Neural cell (in vitro differentiated cells): ENCODE measurements around the gene TUBA4B. TPM values are rescaled to one million over a fixed set of nuclear protein-coding genes. Genes with fewer than 3 reads are reported as not detected.

Source experiments
- H2AFZ ChIP-seq: fragments of 200-600, 300-800 bp; sonication (generic), shearing (Covaris generic); 2 replicates; pipeline ENCODE4 v1.6.0; 2014; ENCODE audit warnings: low read depth, mild to moderate bottlenecking, antibody characterized with exemption, low read length, moderate library complexity
- H3F3A ChIP-seq: fragments of 200-600 bp; shearing (Covaris generic); 2 replicates; pipeline ENCODE4 v1.6.1; 2016; ENCODE audit warnings: mild to moderate bottlenecking, moderate library complexity, mixed read lengths, antibody characterized with exemption, low read length; ENCODE audit not compliant: insufficient read depth, poor library complexity, severe bottlenecking
- H3K27ac ChIP-seq: fragments of 200-600, 300-800 bp; sonication (generic), shearing (Covaris generic); 2 replicates; pipeline ENCODE4 v1.5.1; 2014; ENCODE audit warnings: mild to moderate bottlenecking, low read length, moderate library complexity
- H3K27me3 ChIP-seq: fragments of 300-800, 200-600 bp; sonication (generic), shearing (Covaris generic); 2 replicates; pipeline ENCODE4 v1.6.0; 2014; ENCODE audit warnings: mild to moderate bottlenecking, low read depth, low read length, moderate library complexity; ENCODE audit not compliant: insufficient read depth
- H3K36me3 ChIP-seq: fragments of 300-800, 200-600 bp; sonication (generic), shearing (Covaris generic); 2 replicates; pipeline ENCODE4 v1.5.1; 2014; ENCODE audit warnings: mild to moderate bottlenecking, antibody characterized with exemption, low read length, moderate library complexity; ENCODE audit not compliant: insufficient read depth
- H3K4me2 ChIP-seq: fragments of 300-800, 200-600 bp; sonication (generic), shearing (Covaris generic); 2 replicates; pipeline ENCODE4 v1.6.0; 2014; ENCODE audit warnings: mild to moderate bottlenecking, low read length
- H3K4me3 ChIP-seq: fragments of 300-800, 200-600 bp; sonication (generic), shearing (Covaris generic); 2 replicates; pipeline ENCODE4 v1.5.1; 2014; ENCODE audit warnings: mild to moderate bottlenecking, low read length, moderate library complexity
- H3K79me2 ChIP-seq: fragments of 200-600 bp; shearing (Covaris generic); replicated peaks from 2 replicates; pipeline ENCODE4 v1.6.0; 2014; ENCODE audit warnings: mild to moderate bottlenecking, low read length, moderate library complexity; ENCODE audit not compliant: insufficient read depth
- H3K9ac ChIP-seq: fragments of 300-800, 200-600 bp; sonication (generic), shearing (Covaris generic); 2 replicates; pipeline ENCODE4 v1.6.1; 2016; ENCODE audit warnings: mild to moderate bottlenecking, low read length, mixed read lengths
- H3K9me2 ChIP-seq: fragments of 200-600 bp; shearing (Covaris generic); 2 replicates; pipeline ENCODE4 v1.6.1; 2016; ENCODE audit warnings: mild to moderate bottlenecking, low read length, mixed read lengths; ENCODE audit not compliant: insufficient read depth
- H3K9me3 ChIP-seq: fragments of 200-600, 300-800 bp; sonication (generic), shearing (Covaris generic); 2 replicates; pipeline ENCODE4 v1.6.1; 2016; ENCODE audit warnings: mild to moderate bottlenecking, mixed run types, low read length, moderate library complexity, mixed read lengths
- H4K20me1 ChIP-seq: fragments of 200-600 bp; shearing (Covaris generic); 2 replicates; pipeline ENCODE4 v1.6.1; 2016; ENCODE audit warnings: mild to moderate bottlenecking, mixed run types; ENCODE audit not compliant: insufficient read depth
- EP300 ChIP-seq: fragments of 450-650 bp; conservative IDR thresholded peaks from 2 replicates; pipeline ENCODE4 v1.6.1; 2014; ENCODE audit warnings: antibody characterized with exemption, mild to moderate bottlenecking, moderate library complexity; ENCODE audit not compliant: poor library complexity, severe bottlenecking
- EZH2 ChIP-seq: fragments of 200-600, 300-800 bp; shearing (Covaris generic), sonication (generic); IDR thresholded peaks from 2 replicates; pipeline ENCODE4 v1.6.1; 2014; ENCODE audit warnings: antibody characterized with exemption, low read length, borderline replicate concordance, mild to moderate bottlenecking; ENCODE audit not compliant: insufficient read depth, poor library complexity, severe bottlenecking
- MXI1 ChIP-seq: fragments of 450-650 bp; conservative IDR thresholded peaks from 2 replicates; pipeline ENCODE4 v1.6.1; 2014; ENCODE audit warnings: antibody characterized with exemption, mild to moderate bottlenecking; ENCODE audit not compliant: poor library complexity, severe bottlenecking
- POLR2AphosphoS5 ChIP-seq: IDR thresholded peaks from 2 replicates; pipeline ENCODE4 v1.6.1; 2012
- RAD21 ChIP-seq: fragments of 450-650 bp; conservative IDR thresholded peaks from 2 replicates; pipeline ENCODE4 v1.6.1; 2014; ENCODE audit warnings: antibody characterized with exemption, mild to moderate bottlenecking, moderate library complexity
- SMC3 ChIP-seq: fragments of 450-650 bp; conservative IDR thresholded peaks from 2 replicates; pipeline ENCODE4 v1.6.1; 2014; ENCODE audit warnings: antibody characterized with exemption, mild to moderate bottlenecking, moderate library complexity; ENCODE audit not compliant: poor library complexity
- TAF1 ChIP-seq: IDR thresholded peaks from 2 replicates; pipeline ENCODE4 v1.6.1; 2012; ENCODE audit warnings: low read depth
- polyA plus RNA-seq: library from polyadenylated mRNA; depleted of rRNA; stranded (reverse); fragments of >200 nt; gene quantifications from 2 replicates; pipeline ENCODE4 v1.2.3, GENCODE V29; 2014
- TF ChIP-seq, protein P1 (sequence below): fragments of 450-650 bp; IDR thresholded peaks from 2 replicates; pipeline ENCODE4 v1.5.1; 2014; ENCODE audit warnings: antibody characterized with exemption, mild to moderate bottlenecking, moderate library complexity; ENCODE audit not compliant: poor library complexity, severe bottlenecking
- TF ChIP-seq, protein P2 (sequence below): IDR thresholded peaks from 2 replicates; pipeline ENCODE4 v1.6.1; 2012; ENCODE audit warnings: borderline replicate concordance

TUBA4B gene
- polyA plus RNA-seq, 1 donor from 2014 or later, result not detected

GRCh38 chr2:219218217-219218731, 34.8 kb upstream of the TUBA4B start:
- Histone ChIP-seq H3K27me3 (no peaks in the 10 kb centered on the region), H3K79me2 (no peaks in the 10 kb centered on the region), H3F3A (no peaks in the 10 kb centered on the region), H3K36me3 (no peaks in the 10 kb centered on the region), H4K20me1 (no peaks in the 10 kb centered on the region), H2AFZ (no peak overlapping the region), H3K4me3 (peak overlapping the region; percentile 79), H3K9ac (peak overlapping the region; percentile 60), H3K4me2 (peak overlapping the region; percentile 59), H3K9me3 (no peaks in the 10 kb centered on the region), H3K27ac (no peak overlapping the region), H3K9me2 (no peaks in the 10 kb centered on the region)
- TF ChIP-seq RAD21, result no peak
- TF ChIP-seq, protein P1, sequence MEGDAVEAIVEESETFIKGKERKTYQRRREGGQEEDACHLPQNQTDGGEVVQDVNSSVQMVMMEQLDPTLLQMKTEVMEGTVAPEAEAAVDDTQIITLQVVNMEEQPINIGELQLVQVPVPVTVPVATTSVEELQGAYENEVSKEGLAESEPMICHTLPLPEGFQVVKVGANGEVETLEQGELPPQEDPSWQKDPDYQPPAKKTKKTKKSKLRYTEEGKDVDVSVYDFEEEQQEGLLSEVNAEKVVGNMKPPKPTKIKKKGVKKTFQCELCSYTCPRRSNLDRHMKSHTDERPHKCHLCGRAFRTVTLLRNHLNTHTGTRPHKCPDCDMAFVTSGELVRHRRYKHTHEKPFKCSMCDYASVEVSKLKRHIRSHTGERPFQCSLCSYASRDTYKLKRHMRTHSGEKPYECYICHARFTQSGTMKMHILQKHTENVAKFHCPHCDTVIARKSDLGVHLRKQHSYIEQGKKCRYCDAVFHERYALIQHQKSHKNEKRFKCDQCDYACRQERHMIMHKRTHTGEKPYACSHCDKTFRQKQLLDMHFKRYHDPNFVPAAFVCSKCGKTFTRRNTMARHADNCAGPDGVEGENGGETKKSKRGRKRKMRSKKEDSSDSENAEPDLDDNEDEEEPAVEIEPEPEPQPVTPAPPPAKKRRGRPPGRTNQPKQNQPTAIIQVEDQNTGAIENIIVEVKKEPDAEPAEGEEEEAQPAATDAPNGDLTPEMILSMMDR, result no peak
- TF ChIP-seq SMC3, result no peak
- TF ChIP-seq MXI1, result no peak
- TF ChIP-seq POLR2AphosphoS5, result no peak
- TF ChIP-seq, protein P2, sequence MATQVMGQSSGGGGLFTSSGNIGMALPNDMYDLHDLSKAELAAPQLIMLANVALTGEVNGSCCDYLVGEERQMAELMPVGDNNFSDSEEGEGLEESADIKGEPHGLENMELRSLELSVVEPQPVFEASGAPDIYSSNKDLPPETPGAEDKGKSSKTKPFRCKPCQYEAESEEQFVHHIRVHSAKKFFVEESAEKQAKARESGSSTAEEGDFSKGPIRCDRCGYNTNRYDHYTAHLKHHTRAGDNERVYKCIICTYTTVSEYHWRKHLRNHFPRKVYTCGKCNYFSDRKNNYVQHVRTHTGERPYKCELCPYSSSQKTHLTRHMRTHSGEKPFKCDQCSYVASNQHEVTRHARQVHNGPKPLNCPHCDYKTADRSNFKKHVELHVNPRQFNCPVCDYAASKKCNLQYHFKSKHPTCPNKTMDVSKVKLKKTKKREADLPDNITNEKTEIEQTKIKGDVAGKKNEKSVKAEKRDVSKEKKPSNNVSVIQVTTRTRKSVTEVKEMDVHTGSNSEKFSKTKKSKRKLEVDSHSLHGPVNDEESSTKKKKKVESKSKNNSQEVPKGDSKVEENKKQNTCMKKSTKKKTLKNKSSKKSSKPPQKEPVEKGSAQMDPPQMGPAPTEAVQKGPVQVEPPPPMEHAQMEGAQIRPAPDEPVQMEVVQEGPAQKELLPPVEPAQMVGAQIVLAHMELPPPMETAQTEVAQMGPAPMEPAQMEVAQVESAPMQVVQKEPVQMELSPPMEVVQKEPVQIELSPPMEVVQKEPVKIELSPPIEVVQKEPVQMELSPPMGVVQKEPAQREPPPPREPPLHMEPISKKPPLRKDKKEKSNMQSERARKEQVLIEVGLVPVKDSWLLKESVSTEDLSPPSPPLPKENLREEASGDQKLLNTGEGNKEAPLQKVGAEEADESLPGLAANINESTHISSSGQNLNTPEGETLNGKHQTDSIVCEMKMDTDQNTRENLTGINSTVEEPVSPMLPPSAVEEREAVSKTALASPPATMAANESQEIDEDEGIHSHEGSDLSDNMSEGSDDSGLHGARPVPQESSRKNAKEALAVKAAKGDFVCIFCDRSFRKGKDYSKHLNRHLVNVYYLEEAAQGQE, result no peak
- TF ChIP-seq EP300, result no peak
- no peak for TF ChIP-seq TAF1
- no peak for TF ChIP-seq EZH2

- Histone ChIP-seq H4K20me1 (no peaks in the 10 kb centered on the region), H3K9me3 (no peaks in the 10 kb centered on the region), H3K4me2 (peak within 1 kb of the TSS; percentile 59), H3K9me2 (no peaks in the 10 kb centered on the region), H3F3A (no peaks in the 10 kb centered on the region), H3K36me3 (no peaks in the 10 kb centered on the region), H3K27ac (no peak within 1 kb of the TSS), H2AFZ (no peak within 1 kb of the TSS), H3K4me3 (peak within 1 kb of the TSS; percentile 79), H3K9ac (peak within 1 kb of the TSS; percentile 60), H3K27me3 (no peaks in the 10 kb centered on the region), H3K79me2 (no peaks in the 10 kb centered on the region)
- TF ChIP-seq, protein P1, result no peak
- peak; percentile 80 for TF ChIP-seq POLR2AphosphoS5
- peak; percentile 11 for TF ChIP-seq SMC3
- TF ChIP-seq TAF1, result no peak
- TF ChIP-seq MXI1, result peak; percentile 91
Measured at GRCh38 chr2:219218732-219219701, 34.0 kb upstream of the TUBA4B start, which contains the start of gene ABCB6. TSS of gene ABCB6 (minus strand) at chr2:219218958. CDS start at chr2:219218673, 285 bp downstream.
